DOHH2 (cell line): ENCODE results near the gene S100A13.
"Not testable (repeated sequence)": the region's sequence is repeated elsewhere in the genome, so short reads cannot be mapped to it uniquely, and the experiment has no call there.

Experiments
- H3F3A ChIP-seq: fragments of 200-600 bp; sonication (generic), shearing (Covaris generic); 2 replicates; pipeline ENCODE4 v1.6.0; 2016; ENCODE audit warnings: antibody characterized with exemption, mild to moderate bottlenecking; ENCODE audit not compliant: control insufficient read depth, insufficient read depth
- H3K27ac ChIP-seq: fragments of 200-600 bp; sonication (generic); 2 replicates; pipeline ENCODE4 v1.5.1; 2014; ENCODE audit warnings: low read depth, mild to moderate bottlenecking, low read length, moderate library complexity
- H3K27me3 ChIP-seq: fragments of 200-600 bp; sonication (generic); 2 replicates; pipeline ENCODE4 v1.6.1; 2014; ENCODE audit warnings: mild to moderate bottlenecking, low read length, mixed read lengths; ENCODE audit not compliant: control insufficient read depth
- H3K36me3 ChIP-seq: fragments of 200-600 bp; sonication (generic); 2 replicates; pipeline ENCODE4 v1.6.1; 2014; ENCODE audit warnings: mild to moderate bottlenecking, low read length, moderate library complexity, mixed read lengths; ENCODE audit not compliant: control insufficient read depth
- H3K4me1 ChIP-seq: fragments of 200-600 bp; sonication (generic); 2 replicates; pipeline ENCODE4 v1.6.1; 2014; ENCODE audit warnings: mild to moderate bottlenecking, low read length, mixed read lengths; ENCODE audit not compliant: control insufficient read depth
- H3K4me2 ChIP-seq: fragments of 200-600 bp; sonication (generic); 2 replicates; pipeline ENCODE4 v1.6.0; 2014; ENCODE audit warnings: mild to moderate bottlenecking, low read length, moderate library complexity
- H3K4me3 ChIP-seq: fragments of 200-600 bp; sonication (generic); 2 replicates; pipeline ENCODE4 v1.5.1; 2014; ENCODE audit warnings: mild to moderate bottlenecking, low read length, mixed read lengths
- H3K79me2 ChIP-seq: fragments of 200-600 bp; sonication (generic); 2 replicates; pipeline ENCODE4 v1.6.1; 2014; ENCODE audit warnings: mild to moderate bottlenecking, low read length, mixed read lengths; ENCODE audit not compliant: control insufficient read depth
- H3K9me2 ChIP-seq: fragments of 200-600 bp; sonication (generic); replicated peaks from 2 replicates; pipeline ENCODE4 v1.6.1; 2014; ENCODE audit warnings: mild to moderate bottlenecking, low read length, mixed read lengths; ENCODE audit not compliant: control insufficient read depth
- H3K9me3 ChIP-seq: fragments of 200-600 bp; sonication (generic); 2 replicates; pipeline ENCODE4 v1.6.1; 2014; ENCODE audit warnings: antibody characterized with exemption, low read length, mixed read lengths; ENCODE audit not compliant: control insufficient read depth, insufficient read depth
- H4K20me1 ChIP-seq: fragments of 200-600 bp; sonication (generic); 2 replicates; pipeline ENCODE4 v1.6.0; 2014; ENCODE audit warnings: low read depth, mild to moderate bottlenecking, antibody characterized with exemption, low read length, moderate library complexity; ENCODE audit not compliant: control insufficient read depth, insufficient read depth
- EZH2phosphoT487 ChIP-seq: fragments of 200-600 bp; sonication (generic); IDR thresholded peaks from 2 replicates; pipeline ENCODE4 v1.6.1; 2017; ENCODE audit warnings: borderline replicate concordance, mild to moderate bottlenecking, antibody characterized with exemption, low read length, moderate library complexity, mixed read lengths
- TF ChIP-seq, protein P1 (sequence below): fragments of 200-600 bp; sonication (generic); IDR thresholded peaks from one replicate; pipeline ENCODE4 v1.5.1; 2014; ENCODE audit warnings: antibody characterized with exemption, mild to moderate bottlenecking, low read depth, low read length; ENCODE audit not compliant: poor library complexity, severe bottlenecking

Gene S100A13

DNA sequence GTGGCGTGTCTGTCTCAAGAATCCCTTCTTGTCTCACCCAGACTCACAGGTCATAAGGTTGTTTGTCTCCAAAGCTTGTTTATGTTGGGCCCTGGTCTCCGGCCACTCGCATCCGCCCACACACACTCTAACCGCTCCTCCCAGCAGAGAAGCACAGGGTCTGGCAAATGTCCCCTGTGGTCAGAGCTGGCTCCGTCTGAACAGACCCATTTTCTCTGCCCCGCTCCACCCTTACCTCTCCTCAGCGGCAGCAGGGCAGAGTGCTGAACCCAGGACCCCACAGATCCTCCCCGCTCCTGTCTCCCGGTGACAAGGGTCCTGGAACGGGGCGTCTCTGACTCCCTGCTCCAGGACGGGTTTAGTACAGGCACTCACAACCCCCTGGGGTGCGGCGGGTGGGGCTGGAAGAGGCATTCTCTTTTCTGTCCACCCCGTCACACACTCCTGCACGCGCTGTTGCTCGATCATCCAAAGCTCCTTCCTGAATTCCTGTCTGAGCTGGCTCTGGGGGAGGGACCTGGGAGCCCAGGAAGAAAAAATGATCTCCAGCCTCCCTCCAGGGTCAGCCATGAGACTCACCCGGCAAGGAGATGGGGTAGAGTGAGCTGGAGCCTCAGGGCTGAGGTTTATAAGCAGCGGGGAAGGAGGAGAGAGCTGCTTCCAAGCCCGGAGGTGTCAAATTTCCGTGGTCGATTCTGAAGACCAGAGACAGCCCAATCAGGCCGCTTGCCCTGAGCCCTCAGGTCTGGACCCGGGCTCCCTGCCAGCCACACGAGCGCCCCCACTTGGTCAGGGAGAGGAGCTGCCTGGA is at the start of gene S100A13:
S100A13 (minus strand) TSS at position 602 of the 811 bp plus-strand sequence. CDS start 1,033 bp downstream, outside the sequence.
- H3K4me1 ChIP-seq: peaks cover 66% of the 10 kb centered on the region
- peak within 1 kb of the TSS; percentile 62 for H3K27ac ChIP-seq

DNA sequence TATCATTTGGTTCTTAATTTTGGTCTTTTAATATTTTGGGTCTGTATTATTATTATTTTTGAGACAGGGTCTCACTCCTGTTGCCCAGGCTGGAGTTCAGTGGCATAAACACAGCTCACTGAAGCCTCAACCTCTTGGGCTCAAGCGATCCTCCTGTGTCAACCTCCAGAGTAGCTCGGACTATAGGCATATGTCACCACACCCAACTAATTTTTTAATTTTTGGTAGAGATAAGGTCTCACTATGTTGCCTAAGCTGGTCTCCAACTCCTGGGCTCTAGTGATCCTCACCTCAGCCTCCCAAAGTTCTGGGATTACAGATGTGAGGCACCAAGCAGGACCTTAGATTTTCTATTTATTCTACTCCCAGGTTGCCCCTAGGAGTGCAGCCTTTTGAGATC is 46.2 kb upstream of the S100A13 start:
- no peak for TF ChIP-seq EZH2phosphoT487
- TF ChIP-seq, protein P1, sequence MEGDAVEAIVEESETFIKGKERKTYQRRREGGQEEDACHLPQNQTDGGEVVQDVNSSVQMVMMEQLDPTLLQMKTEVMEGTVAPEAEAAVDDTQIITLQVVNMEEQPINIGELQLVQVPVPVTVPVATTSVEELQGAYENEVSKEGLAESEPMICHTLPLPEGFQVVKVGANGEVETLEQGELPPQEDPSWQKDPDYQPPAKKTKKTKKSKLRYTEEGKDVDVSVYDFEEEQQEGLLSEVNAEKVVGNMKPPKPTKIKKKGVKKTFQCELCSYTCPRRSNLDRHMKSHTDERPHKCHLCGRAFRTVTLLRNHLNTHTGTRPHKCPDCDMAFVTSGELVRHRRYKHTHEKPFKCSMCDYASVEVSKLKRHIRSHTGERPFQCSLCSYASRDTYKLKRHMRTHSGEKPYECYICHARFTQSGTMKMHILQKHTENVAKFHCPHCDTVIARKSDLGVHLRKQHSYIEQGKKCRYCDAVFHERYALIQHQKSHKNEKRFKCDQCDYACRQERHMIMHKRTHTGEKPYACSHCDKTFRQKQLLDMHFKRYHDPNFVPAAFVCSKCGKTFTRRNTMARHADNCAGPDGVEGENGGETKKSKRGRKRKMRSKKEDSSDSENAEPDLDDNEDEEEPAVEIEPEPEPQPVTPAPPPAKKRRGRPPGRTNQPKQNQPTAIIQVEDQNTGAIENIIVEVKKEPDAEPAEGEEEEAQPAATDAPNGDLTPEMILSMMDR: no peak
- peaks cover 23% of the 10 kb centered on the region for H3K79me2 ChIP-seq
- H3K4me3 ChIP-seq: no peak overlapping the region
- H3K4me2 ChIP-seq: no peak overlapping the region
- H3K36me3 ChIP-seq: peaks cover 22% of the 10 kb centered on the region
- peaks cover 9% of the 10 kb centered on the region; the same call in 1 of the 2 replicates for H3F3A ChIP-seq
- no peaks in the 10 kb centered on the region for H4K20me1 ChIP-seq
- no peaks in the 10 kb centered on the region for H3K9me2 ChIP-seq
- H3K4me1 ChIP-seq: peaks cover 18% of the 10 kb centered on the region
- H3K9me3 ChIP-seq: no peaks in the 10 kb centered on the region
- H3K27ac ChIP-seq: no peak overlapping the region
- peaks cover 7% of the 10 kb centered on the region for H3K27me3 ChIP-seq

More for the DNA sequence above, at the start of gene S100A13:
- Histone ChIP-seq H3K9me3 (no peaks in the 10 kb centered on the region), H3K4me3 (peak within 1 kb of the TSS; percentile 87), H4K20me1 (no peaks in the 10 kb centered on the region), H3K36me3 (peaks cover 14% of the 10 kb centered on the region), H3K4me2 (peak within 1 kb of the TSS; percentile 92), H3F3A (peaks cover 2% of the 10 kb centered on the region; the same call in 1 of the 2 replicates), H3K79me2 (peaks cover 10% of the 10 kb centered on the region), H3K27me3 (no peaks in the 10 kb centered on the region), H3K9me2 (no peaks in the 10 kb centered on the region)
- TF ChIP-seq EZH2phosphoT487: no peak
- TF ChIP-seq, protein P1: peak; percentile 97

DNA sequence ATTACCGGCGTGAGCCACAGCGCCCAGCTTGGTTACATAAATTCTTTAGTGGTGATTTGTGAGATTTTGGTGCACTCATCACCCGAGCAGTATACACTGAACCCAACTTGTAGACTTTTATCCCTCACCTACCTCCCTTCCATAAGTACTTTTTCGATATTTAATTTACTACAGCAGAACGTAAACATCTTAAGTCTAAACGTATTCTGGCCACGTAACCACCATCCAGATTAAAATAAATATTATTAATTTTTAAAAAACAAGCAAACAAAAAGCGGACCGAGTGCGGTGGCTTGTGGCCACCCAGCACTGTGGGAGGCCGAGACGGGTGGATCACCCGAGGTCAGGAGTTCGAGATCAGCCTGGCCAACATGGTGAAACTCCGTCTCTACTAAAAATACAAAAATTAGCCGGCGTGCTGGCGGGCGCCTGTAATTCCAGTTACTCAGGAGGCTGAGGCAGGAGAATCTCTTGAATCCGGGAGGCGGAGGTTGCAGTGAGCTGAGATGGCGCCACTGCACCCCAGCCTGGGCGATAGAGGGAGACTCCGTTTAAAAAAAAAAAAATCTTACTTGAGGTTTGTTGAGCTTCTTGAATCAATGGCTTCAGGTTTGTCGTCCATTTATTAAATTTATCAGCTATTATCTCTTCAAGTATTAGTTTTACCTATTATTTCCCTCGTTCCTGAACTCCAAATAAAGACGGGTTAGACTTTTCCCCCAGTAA is 44.5 kb upstream of the S100A13 start:
- Histone ChIP-seq H3K36me3 (peaks cover 39% of the 10 kb centered on the region), H3K27ac (peak overlapping the region; percentile 51), H3K4me2 (peak overlapping the region; percentile 87), H3F3A (peaks cover 12% of the 10 kb centered on the region), H3K4me3 (peak overlapping the region; percentile 88), H3K79me2 (peaks cover 37% of the 10 kb centered on the region), H3K4me1 (peaks cover 21% of the 10 kb centered on the region)
- H4K20me1 ChIP-seq, H3K9me3 ChIP-seq, H3K27me3 ChIP-seq, H3K9me2 ChIP-seq: not testable (repeated sequence)
